Activated naive CD8-positive, alpha-beta T cell treated with anti-CD3 and anti-CD28 coated beads, Interleukin-2, amount 50 U/mL, for 24 hours (primary cell): ENCODE results near the gene WDR83.
"Not testable (repeated sequence)": the region's sequence is repeated elsewhere in the genome, so short reads cannot be mapped to it uniquely, and the experiment has no call there.

Source experiments
- ATAC-seq: fragments of 150-1000 bp; cut with Tn5 transposase; one replicate; pipeline ENCODE4 v1.10.0; 2021
- DNase-seq: peaks from one replicate; pipeline ENCODE4 v3.0.0; 2021
- H3K27ac Mint-ChIP-seq: one replicate; pipeline ENCODE4 v1.8.0; 2021; ENCODE audit warnings: mild to moderate bottlenecking, mixed read lengths
- H3K27me3 Mint-ChIP-seq: one replicate; pipeline ENCODE4 v1.8.0; 2021; ENCODE audit warnings: mixed read lengths
- H3K36me3 Mint-ChIP-seq: one replicate; pipeline ENCODE4 v1.8.0; 2021; ENCODE audit warnings: low read depth, mixed read lengths
- H3K4me1 Mint-ChIP-seq: one replicate; pipeline ENCODE4 v1.8.0; 2021; ENCODE audit warnings: mixed read lengths
- H3K4me3 Mint-ChIP-seq: one replicate; pipeline ENCODE4 v1.8.0; 2021; ENCODE audit warnings: mild to moderate bottlenecking, moderate library complexity, mixed read lengths
- H3K9me3 Mint-ChIP-seq: one replicate; pipeline ENCODE4 v1.8.0; 2021; ENCODE audit warnings: mixed read lengths

Gene WDR83

GRCh38 chr19:12706332-12706718, 39.7 kb downstream of the WDR83 start:
- no peak for ATAC-seq
- H3K4me1 Mint-ChIP-seq = no peaks in the 10 kb centered on the region
- DNase-seq = no peak
- H3K27ac Mint-ChIP-seq = no peak overlapping the region
- H3K9me3 Mint-ChIP-seq = no peaks in the 10 kb centered on the region
- no peaks in the 10 kb centered on the region for H3K27me3 Mint-ChIP-seq
- H3K36me3 Mint-ChIP-seq = peaks cover 62% of the 10 kb centered on the region
- H3K4me3 Mint-ChIP-seq = no peak overlapping the region

DNA sequence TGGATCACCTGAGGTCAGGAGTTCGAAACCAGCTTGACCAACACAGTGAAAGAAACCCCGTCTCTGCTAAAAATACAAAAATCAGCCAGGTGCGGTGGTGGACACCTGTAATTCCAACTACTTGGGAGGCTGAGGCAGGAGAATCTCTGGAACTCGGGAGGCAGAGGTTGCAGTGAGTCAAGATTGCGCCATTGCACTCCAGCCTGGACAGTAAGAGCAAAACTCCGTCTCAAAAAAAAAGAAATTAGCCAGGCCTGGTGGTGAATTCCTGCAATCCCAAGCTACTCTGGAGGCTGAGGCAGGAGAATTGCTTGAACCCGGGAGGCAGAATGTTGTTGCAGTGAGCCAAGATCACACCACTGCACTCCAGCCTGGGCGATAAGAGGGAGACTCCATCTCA, 42.0 kb downstream of the WDR83 start:
- DNase-seq (no peak), ATAC-seq (no peak)
- Mint-ChIP-seq H3K4me1 (no peaks in the 10 kb centered on the region), H3K27me3 (no peaks in the 10 kb centered on the region), H3K27ac (no peak overlapping the region), H3K4me3 (no peak overlapping the region), H3K36me3 (peaks cover 62% of the 10 kb centered on the region), H3K9me3 (no peaks in the 10 kb centered on the region)

DNA sequence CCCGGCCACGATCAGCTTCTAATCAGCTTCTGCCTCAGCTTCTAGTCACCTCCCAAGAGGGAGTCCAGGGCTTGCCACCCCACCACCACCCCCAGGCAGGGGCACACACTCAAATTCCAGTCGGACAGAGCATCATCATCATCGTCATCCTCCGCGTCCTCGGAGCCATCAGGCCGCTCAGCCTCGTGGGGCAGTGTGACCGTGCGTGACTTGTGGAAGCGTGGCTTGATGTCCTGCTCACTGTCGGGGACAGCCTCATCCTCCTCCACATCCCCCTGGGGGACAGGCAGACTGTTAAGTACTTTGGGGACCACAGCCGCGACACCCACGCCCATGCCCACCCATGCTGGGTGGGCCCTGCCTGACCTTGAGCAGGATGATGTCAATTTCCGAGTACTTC, 44.6 kb downstream of the WDR83 start:
- Mint-ChIP-seq H3K4me3 (no peak overlapping the region), H3K27me3 (no peaks in the 10 kb centered on the region), H3K27ac (no peak overlapping the region), H3K4me1 (no peaks in the 10 kb centered on the region), H3K36me3 (peaks cover 59% of the 10 kb centered on the region), H3K9me3 (no peaks in the 10 kb centered on the region)
- ATAC-seq (no peak), DNase-seq (no peak)

DNA sequence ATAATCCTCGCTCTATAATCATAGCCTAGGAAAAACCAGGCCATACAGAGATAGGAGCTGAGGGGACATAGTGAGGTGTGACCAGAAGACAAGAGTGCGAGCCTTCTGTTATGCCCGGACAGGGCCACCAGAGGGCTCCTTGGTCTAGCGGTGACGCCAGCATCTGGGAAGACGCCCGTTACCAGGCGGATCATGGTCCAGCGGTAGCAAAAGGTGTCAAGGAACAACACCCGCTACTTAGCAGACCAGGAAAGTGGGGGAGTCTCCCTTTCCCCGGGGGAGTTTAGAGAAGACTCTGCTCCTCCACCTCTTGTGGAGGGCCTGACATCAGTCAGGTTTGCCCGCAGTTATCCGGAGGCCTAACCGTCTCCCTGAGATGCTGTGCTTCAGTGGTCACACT, 45.5 kb downstream of the WDR83 start:
- not testable (repeated sequence) for DNase-seq, H3K27me3 Mint-ChIP-seq, ATAC-seq, H3K4me1 Mint-ChIP-seq, H3K4me3 Mint-ChIP-seq, H3K27ac Mint-ChIP-seq, H3K9me3 Mint-ChIP-seq
- H3K36me3 Mint-ChIP-seq = peaks cover 57% of the 10 kb centered on the region

DNA sequence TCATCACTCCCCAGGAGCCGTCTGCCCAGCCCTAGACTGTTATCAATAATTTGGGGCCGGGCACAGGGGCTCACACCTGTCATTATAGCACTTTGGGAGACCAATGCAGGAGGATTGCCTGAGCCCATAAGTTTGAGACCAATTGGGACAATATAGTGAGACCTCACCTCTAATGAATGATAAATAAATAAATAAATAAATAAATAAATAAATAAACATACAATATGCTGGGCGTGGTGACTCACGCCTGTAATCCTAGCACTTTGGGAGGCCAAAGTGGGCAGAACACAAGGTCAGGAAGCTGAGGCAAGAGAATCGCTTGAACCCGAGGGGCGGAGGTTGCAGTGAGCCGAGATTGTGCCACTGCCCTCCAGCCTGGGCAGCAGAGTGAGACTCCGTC, 46.7 kb downstream of the WDR83 start:
- H3K27me3 Mint-ChIP-seq, ATAC-seq, H3K4me3 Mint-ChIP-seq, H3K9me3 Mint-ChIP-seq, H3K4me1 Mint-ChIP-seq, H3K27ac Mint-ChIP-seq, DNase-seq: not testable (repeated sequence)
- H3K36me3 Mint-ChIP-seq = peaks cover 55% of the 10 kb centered on the region

- peaks cover 16% of the 10 kb centered on the region for H3K4me1 Mint-ChIP-seq
- DNase-seq = no peak
- no peak for ATAC-seq
- H3K4me3 Mint-ChIP-seq = no peak overlapping the region
- H3K36me3 Mint-ChIP-seq = peaks cover 61% of the 10 kb centered on the region
- H3K9me3 Mint-ChIP-seq = no peaks in the 10 kb centered on the region
- no peak overlapping the region for H3K27ac Mint-ChIP-seq
- no peaks in the 10 kb centered on the region for H3K27me3 Mint-ChIP-seq
Measured at GRCh38 chr19:12715102-12715501, 48.5 kb downstream of the WDR83 start.

DNA sequence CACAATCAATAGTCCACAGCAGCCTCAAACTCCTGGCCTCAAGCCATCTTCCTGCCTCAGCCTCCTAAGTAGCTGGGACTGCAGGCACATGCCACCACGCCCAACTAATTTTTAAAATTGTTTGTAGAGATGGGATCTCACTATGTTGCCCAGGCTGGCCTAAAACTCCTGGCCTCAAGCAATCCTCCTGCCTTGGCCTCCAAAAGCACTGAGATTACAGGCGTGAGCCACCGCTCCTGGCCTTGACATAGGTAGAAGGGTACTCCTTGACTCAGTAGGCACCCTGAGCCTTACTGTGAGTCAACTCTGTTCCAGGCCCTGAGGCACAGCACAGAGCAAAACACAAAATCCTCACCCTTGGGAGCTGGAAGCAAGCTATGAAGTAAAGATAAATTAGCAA, 49.3 kb downstream of the WDR83 start:
- Mint-ChIP-seq H3K4me3 (no peak overlapping the region), H3K9me3 (no peaks in the 10 kb centered on the region), H3K36me3 (peaks cover 59% of the 10 kb centered on the region), H3K27me3 (no peaks in the 10 kb centered on the region), H3K4me1 (peaks cover 23% of the 10 kb centered on the region), H3K27ac (peak overlapping the region; percentile 11)
- ATAC-seq (no peak), DNase-seq (no peak)

- H3K36me3 Mint-ChIP-seq = peaks cover 59% of the 10 kb centered on the region
- no peaks in the 10 kb centered on the region for H3K9me3 Mint-ChIP-seq
- peak overlapping the region; percentile 84 for H3K4me3 Mint-ChIP-seq
- peaks cover 2% of the 10 kb centered on the region for H3K27me3 Mint-ChIP-seq
- peaks cover 41% of the 10 kb centered on the region for H3K4me1 Mint-ChIP-seq
- DNase-seq = no peak
- no peak for ATAC-seq
- H3K27ac Mint-ChIP-seq = peak overlapping the region; percentile 80
Measured at GRCh38 chr19:12720296-12720695, 53.7 kb downstream of the WDR83 start.

- peaks cover 53% of the 10 kb centered on the region for H3K36me3 Mint-ChIP-seq
Measured at GRCh38 chr19:12720851-12721655, 54.4 kb downstream of the WDR83 start.

GRCh38 chr19:12721656-12722565, 55.3 kb downstream of the WDR83 start:
- peak; percentile 31 for ATAC-seq
- H3K9me3 Mint-ChIP-seq = no peaks in the 10 kb centered on the region
- peak; percentile 56 for DNase-seq
- peaks cover 44% of the 10 kb centered on the region for H3K4me1 Mint-ChIP-seq
- H3K27ac Mint-ChIP-seq = peak overlapping the region; percentile 97
- peak overlapping the region; percentile 97 for H3K4me3 Mint-ChIP-seq
- peaks cover 52% of the 10 kb centered on the region for H3K36me3 Mint-ChIP-seq
- peaks cover 2% of the 10 kb centered on the region for H3K27me3 Mint-ChIP-seq

More at GRCh38 chr19:12720851-12721655, 54.4 kb downstream of the WDR83 start:
- Mint-ChIP-seq H3K27me3 (peaks cover 2% of the 10 kb centered on the region), H3K9me3 (no peaks in the 10 kb centered on the region), H3K4me3 (peak overlapping the region; percentile 94), H3K4me1 (peaks cover 41% of the 10 kb centered on the region), H3K27ac (peak overlapping the region; percentile 83)
- no peak for DNase-seq
- ATAC-seq = peak; percentile 9

DNA sequence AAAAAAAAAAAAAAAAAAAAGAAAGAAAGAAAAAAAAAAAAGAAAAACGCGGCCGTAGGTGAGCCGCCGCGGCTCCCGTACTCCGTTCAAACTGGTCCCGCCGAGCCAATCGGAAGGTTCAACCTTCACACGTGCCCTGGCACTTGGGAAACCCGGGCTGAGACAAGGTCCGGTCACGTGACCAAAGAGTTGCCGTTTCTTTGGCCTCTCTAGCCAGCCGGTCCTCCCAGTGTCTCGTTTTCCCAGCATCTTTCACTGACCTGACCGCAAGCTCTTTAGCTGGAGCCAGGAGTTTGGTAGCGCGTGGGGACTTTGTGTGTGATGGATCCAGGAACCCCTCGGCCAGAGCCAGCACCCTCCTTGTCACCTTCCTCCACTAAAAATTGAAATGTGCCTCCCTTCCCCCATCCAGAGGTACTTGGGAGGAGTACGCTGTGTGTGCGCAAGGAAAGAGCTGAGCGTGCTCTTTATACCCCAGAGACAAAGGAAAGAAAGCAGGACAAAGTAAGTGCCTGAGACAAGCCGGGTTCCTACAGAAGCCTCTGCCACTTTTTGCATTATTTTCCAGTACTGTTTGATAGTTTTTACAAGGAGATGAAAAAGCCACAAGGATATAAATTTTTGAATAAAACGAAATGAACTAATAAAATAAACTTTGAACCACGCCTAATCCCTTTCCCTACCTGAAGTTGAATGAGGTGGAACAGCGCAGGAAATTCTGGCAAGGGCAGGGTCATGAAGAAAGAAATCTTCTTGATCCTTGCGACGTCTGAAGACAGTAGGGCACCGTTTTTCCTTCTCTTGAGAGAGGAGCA, 56.2 kb downstream of the WDR83 start:
- ATAC-seq (peak; percentile 84), DNase-seq (peak; percentile 92)
- Mint-ChIP-seq H3K27me3 (peaks cover 2% of the 10 kb centered on the region), H3K36me3 (peaks cover 51% of the 10 kb centered on the region), H3K27ac (peak overlapping the region; percentile 97), H3K9me3 (no peaks in the 10 kb centered on the region), H3K4me3 (peak overlapping the region; percentile 97), H3K4me1 (peaks cover 44% of the 10 kb centered on the region)

- Mint-ChIP-seq H3K4me3 (peak overlapping the region; percentile 97), H3K9me3 (no peaks in the 10 kb centered on the region), H3K27ac (peak overlapping the region; percentile 97), H3K36me3 (peaks cover 51% of the 10 kb centered on the region), H3K27me3 (peaks cover 2% of the 10 kb centered on the region), H3K4me1 (peaks cover 43% of the 10 kb centered on the region)
- ATAC-seq (no peak), DNase-seq (no peak)
Measured at GRCh38 chr19:12723381-12723640, 56.7 kb downstream of the WDR83 start.

DNA sequence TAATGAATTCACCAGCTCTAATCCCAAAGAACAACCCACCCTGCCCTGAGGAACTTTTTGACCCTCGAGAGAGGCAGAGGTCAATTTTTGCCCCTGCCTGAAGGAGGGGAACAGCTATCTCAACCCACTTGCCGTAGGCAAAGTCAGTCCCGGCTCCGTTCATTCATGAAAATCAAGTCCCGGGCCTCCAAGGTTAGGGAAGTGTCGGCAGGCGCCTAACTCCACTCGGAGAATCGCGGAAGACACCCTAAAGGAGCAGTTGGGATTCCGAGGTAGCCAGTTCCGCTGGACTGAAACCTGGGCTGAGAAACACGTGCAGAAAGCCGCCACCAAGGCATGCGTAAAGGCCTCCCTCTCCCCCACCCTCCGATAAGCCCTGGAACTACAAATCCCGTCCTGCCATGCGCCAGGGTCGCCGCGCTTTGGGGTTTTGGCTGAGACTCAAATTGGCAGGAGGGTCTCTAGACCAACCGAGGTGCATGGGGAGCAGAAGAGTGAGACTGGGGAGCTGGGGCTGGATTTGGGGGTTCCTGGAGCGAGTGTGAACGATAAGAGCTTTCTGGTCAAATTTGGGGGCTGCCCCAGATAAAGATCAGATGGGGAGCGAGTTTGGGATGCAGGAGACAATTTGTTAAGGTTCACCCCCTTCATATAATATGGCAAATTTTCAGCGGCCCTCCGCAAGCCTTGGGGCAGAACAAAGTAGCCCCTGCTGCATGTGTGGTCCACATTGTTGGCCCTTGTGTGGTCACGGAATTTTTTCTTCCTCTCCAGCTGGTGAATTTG, 57.2 kb downstream of the WDR83 start, which contains the start of gene TNPO2:
Gene TNPO2 (minus strand): TSS at position 292 of the 786 bp plus-strand sequence. CDS start 2,955 bp downstream, outside the sequence.
- Mint-ChIP-seq H3K9me3 (no peaks in the 10 kb centered on the region), H3K27me3 (peaks cover 2% of the 10 kb centered on the region), H3K27ac (peak within 1 kb of the TSS; percentile 97), H3K4me3 (peak within 1 kb of the TSS; percentile 97), H3K36me3 (peaks cover 46% of the 10 kb centered on the region), H3K4me1 (peaks cover 38% of the 10 kb centered on the region)
- DNase-seq (peak; percentile 78), ATAC-seq (peak; percentile 55)
